MM.1S (cell line): ENCODE measurements around the gene IKBKE.
"Not testable (repeated sequence)": the region's sequence is repeated elsewhere in the genome, so short reads cannot be mapped to it uniquely, and the experiment has no call there.

Source experiments
- DNase-seq: peaks from one replicate; pipeline ENCODE4 v3.0.0-alpha.2; 2015
- H2AFZ ChIP-seq: fragments of 300-600 bp; sonication (generic); 2 replicates; pipeline ENCODE4 v1.6.0; 2016; ENCODE audit warnings: antibody characterized with exemption, low read length
- H3F3A ChIP-seq: fragments of 300-600 bp; sonication (generic); 2 replicates; pipeline ENCODE4 v1.6.1; 2016; ENCODE audit warnings: mild to moderate bottlenecking, antibody characterized with exemption, low read length, moderate library complexity, mixed read lengths; ENCODE audit not compliant: insufficient read depth
- H3K27ac ChIP-seq: fragments of 300-600 bp; sonication (generic); 2 replicates; pipeline ENCODE4 v1.5.1; 2016; ENCODE audit warnings: mild to moderate bottlenecking, low read length
- H3K27me3 ChIP-seq: fragments of 300-600 bp; sonication (generic); replicated peaks from 2 replicates; pipeline ENCODE4 v1.6.0; 2016; ENCODE audit warnings: low read length; ENCODE audit not compliant: insufficient read depth
- H3K36me3 ChIP-seq: fragments of 300-600 bp; sonication (generic); replicated peaks from 2 replicates; pipeline ENCODE4 v1.6.1; 2016; ENCODE audit warnings: mild to moderate bottlenecking, low read length, mixed read lengths; ENCODE audit not compliant: insufficient read depth
- H3K4me1 ChIP-seq: fragments of 300-600 bp; sonication (generic); 2 replicates; pipeline ENCODE4 v1.6.1; 2016; ENCODE audit warnings: low read length, mixed read lengths
- H3K4me2 ChIP-seq: fragments of 300-600 bp; sonication (generic); 2 replicates; pipeline ENCODE4 v1.6.0; 2016; ENCODE audit warnings: low read depth, low read length
- H3K4me3 ChIP-seq: fragments of 300-600 bp; sonication (generic); 2 replicates; pipeline ENCODE4 v1.5.1; 2016; ENCODE audit warnings: low read length, mixed read lengths
- H3K79me2 ChIP-seq: fragments of 300-600 bp; sonication (generic); 2 replicates; pipeline ENCODE4 v1.6.1; 2016; ENCODE audit warnings: mixed run types, low read length, mixed read lengths
- H3K9ac ChIP-seq: fragments of 300-600 bp; sonication (generic); 2 replicates; pipeline ENCODE4 v1.6.1; 2016; ENCODE audit warnings: low read length, mixed read lengths
- H3K9me2 ChIP-seq: fragments of 300-600 bp; sonication (generic); replicated peaks from 2 replicates; pipeline ENCODE4 v1.6.1; 2016; ENCODE audit warnings: mild to moderate bottlenecking, low read length, mixed read lengths; ENCODE audit not compliant: insufficient read depth
- H3K9me3 ChIP-seq: fragments of 300-600 bp; sonication (generic); replicated peaks from 2 replicates; pipeline ENCODE4 v1.6.1; 2016; ENCODE audit warnings: mild to moderate bottlenecking, low read length, mixed read lengths; ENCODE audit not compliant: insufficient read depth
- H4K20me1 ChIP-seq: fragments of 300-600 bp; sonication (generic); 2 replicates; pipeline ENCODE4 v1.6.1; 2016; ENCODE audit warnings: mild to moderate bottlenecking, low read length, moderate library complexity, mixed read lengths; ENCODE audit not compliant: insufficient read depth
- CTCF ChIP-seq: fragments of 300-600 bp; sonication (generic); IDR thresholded peaks from 2 replicates; pipeline ENCODE4 v1.5.1; 2016; ENCODE audit warnings: antibody characterized with exemption, low read length, mixed read lengths
- EZH2 ChIP-seq: fragments of 300-600 bp; sonication (generic); optimal IDR thresholded peaks from 2 replicates; pipeline ENCODE3; 2017; ENCODE audit warnings: low read depth, mild to moderate bottlenecking, antibody characterized with exemption, low read length, mixed read lengths
- EZH2phosphoT487 ChIP-seq: fragments of 300-600 bp; sonication (generic); IDR thresholded peaks from 2 replicates; pipeline ENCODE4 v1.6.1; 2018; ENCODE audit warnings: antibody characterized with exemption, low read length

Gene IKBKE

GRCh38 chr1:206480211-206480610, 9.9 kb downstream of the IKBKE start:
- Histone ChIP-seq H3K79me2 (peaks cover 6% of the 10 kb centered on the region; the same call in 1 of the 2 replicates), H3K27me3 (no peaks in the 10 kb centered on the region), H3K9me3 (no peaks in the 10 kb centered on the region), H3F3A (peaks cover under 1% of the 10 kb centered on the region; the same call in 1 of the 2 replicates), H3K4me2 (no peak overlapping the region), H3K27ac (no peak overlapping the region), H2AFZ (no peak overlapping the region), H4K20me1 (no peaks in the 10 kb centered on the region), H3K4me1 (peaks cover 1% of the 10 kb centered on the region), H3K4me3 (no peak overlapping the region), H3K9me2 (no peaks in the 10 kb centered on the region), H3K9ac (no peak overlapping the region), H3K36me3 (no peaks in the 10 kb centered on the region)
- TF ChIP-seq CTCF (no peak), EZH2phosphoT487 (no peak), EZH2 (no peak)
- DNase-seq, result no peak

GRCh38 chr1:206482611-206483010, 12.3 kb downstream of the IKBKE start:
- TF ChIP-seq EZH2 (no peak), CTCF (no peak), EZH2phosphoT487 (no peak)
- Histone ChIP-seq H3K27me3 (no peaks in the 10 kb centered on the region), H3K4me1 (no peaks in the 10 kb centered on the region), H3K27ac (no peak overlapping the region), H4K20me1 (no peaks in the 10 kb centered on the region), H3K4me3 (no peak overlapping the region), H3K79me2 (no peaks in the 10 kb centered on the region), H3K36me3 (no peaks in the 10 kb centered on the region), H3K9ac (no peak overlapping the region), H2AFZ (no peak overlapping the region), H3K9me2 (no peaks in the 10 kb centered on the region), H3F3A (no peaks in the 10 kb centered on the region), H3K4me2 (no peak overlapping the region), H3K9me3 (no peaks in the 10 kb centered on the region)
- no peak for DNase-seq

- not testable (repeated sequence) for H3K9me3 ChIP-seq, H3K9me2 ChIP-seq, H3K27me3 ChIP-seq, H3K4me1 ChIP-seq, H3K4me2 ChIP-seq, H3K9ac ChIP-seq, H3K36me3 ChIP-seq, DNase-seq, H2AFZ ChIP-seq, H3K79me2 ChIP-seq, H3K27ac ChIP-seq, H4K20me1 ChIP-seq, H3F3A ChIP-seq, H3K4me3 ChIP-seq
These were observed 13.6 kb downstream of the IKBKE start for GRCh38 chr1:206483864-206484263.

GRCh38 chr1:206484901-206485300, 14.6 kb downstream of the IKBKE start:
- Histone ChIP-seq H3F3A (no peaks in the 10 kb centered on the region), H3K27me3 (no peaks in the 10 kb centered on the region), H3K4me3 (no peak overlapping the region), H4K20me1 (no peaks in the 10 kb centered on the region), H2AFZ (no peak overlapping the region), H3K36me3 (no peaks in the 10 kb centered on the region), H3K79me2 (no peaks in the 10 kb centered on the region), H3K9me3 (no peaks in the 10 kb centered on the region), H3K9me2 (no peaks in the 10 kb centered on the region), H3K9ac (no peak overlapping the region), H3K4me1 (no peaks in the 10 kb centered on the region), H3K4me2 (no peak overlapping the region), H3K27ac (no peak overlapping the region)
- TF ChIP-seq CTCF, result no peak
- TF ChIP-seq EZH2phosphoT487, result no peak
- TF ChIP-seq EZH2, result no peak
- DNase-seq, result no peak
